Stimulated activated CD4-positive, alpha-beta T cell treated with anti-CD3 and anti-CD28 coated beads, Interleukin-12 subunit alpha, Interleukin-12 subunit beta, amount 100 ng/mL, for 24 hours (primary cell): Measurements from ENCODE around the gene PLPP6.

ENCODE experiments used
- DNase-seq, 2 experiments: peaks; one replicate each; pipeline ENCODE4 v3.0.0-alpha.2; 2020; ENCODE audit warnings: low read depth in 2 of 2

Gene PLPP6

DNA sequence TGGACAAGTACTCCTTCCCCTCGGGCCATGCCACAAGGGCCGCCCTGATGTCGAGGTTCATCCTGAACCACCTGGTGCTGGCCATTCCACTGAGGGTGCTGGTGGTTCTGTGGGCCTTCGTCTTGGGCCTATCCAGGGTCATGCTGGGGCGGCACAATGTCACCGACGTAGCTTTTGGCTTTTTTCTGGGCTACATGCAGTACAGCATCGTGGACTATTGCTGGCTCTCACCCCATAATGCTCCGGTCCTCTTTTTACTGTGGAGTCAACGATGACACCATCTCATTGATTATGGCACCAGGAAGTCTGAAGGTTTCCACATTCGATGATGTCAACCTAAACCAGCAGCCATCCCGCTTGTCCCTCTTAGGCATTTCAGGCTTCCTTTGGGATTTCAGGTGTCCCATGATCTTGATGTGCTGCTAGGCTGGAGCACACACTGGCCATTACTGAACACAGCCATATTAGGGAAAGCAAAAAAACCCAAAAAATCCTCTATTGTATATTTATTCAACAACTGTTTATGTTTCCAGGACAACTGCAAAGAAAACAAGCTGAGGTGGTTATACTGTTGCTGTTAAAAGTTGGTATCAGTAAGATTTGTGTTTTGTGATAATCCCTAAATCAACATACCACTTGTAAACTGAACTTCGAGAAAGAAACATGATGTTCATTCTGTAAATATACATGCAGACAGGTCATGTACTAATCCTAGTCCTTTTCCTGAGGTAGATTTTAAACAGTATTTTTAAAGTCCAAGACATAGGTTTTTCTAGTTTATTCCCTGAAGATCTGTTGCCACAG is 1.1 kb downstream of the PLPP6 start:
- DNase-seq, result no peak

DNA sequence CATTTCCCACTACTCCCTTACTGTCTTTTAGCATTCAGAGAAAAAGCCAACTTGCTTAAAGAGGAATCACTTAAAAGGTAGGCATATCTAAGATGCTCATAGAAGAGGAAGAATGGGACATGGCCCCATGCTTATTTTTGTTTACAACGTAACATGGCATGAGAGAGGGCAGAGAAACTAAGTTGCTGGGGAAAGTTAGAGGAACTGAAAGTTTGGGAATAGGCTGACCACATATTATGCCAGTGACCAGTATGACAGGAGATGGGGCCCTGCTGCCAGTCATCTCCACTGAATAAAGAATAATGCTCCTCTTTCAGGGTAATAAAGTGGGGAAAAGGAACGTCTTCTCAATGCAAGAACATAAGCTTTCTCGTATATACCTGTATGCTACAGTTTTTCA is 1.9 kb downstream of the PLPP6 start:
- no peak for DNase-seq

DNA sequence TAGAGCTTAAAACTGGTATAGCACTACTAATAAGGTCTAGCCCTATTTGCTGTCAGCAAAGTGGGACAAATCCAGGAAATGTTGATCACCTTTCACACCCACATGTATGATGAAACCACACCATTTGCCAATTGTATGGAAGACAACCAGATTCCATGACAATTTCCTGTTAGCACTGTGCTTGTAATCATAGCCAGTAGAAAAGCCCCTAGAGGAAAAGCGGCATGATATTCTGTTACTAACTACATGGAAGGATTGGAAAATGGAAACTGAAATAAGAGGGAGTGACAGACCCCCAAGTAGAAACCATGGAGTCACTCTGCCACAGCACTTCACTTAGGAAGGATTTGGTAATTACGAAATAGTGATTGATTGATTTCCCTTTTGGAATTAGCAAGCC is 3.3 kb downstream of the PLPP6 start:
- DNase-seq, result no peak

DNA sequence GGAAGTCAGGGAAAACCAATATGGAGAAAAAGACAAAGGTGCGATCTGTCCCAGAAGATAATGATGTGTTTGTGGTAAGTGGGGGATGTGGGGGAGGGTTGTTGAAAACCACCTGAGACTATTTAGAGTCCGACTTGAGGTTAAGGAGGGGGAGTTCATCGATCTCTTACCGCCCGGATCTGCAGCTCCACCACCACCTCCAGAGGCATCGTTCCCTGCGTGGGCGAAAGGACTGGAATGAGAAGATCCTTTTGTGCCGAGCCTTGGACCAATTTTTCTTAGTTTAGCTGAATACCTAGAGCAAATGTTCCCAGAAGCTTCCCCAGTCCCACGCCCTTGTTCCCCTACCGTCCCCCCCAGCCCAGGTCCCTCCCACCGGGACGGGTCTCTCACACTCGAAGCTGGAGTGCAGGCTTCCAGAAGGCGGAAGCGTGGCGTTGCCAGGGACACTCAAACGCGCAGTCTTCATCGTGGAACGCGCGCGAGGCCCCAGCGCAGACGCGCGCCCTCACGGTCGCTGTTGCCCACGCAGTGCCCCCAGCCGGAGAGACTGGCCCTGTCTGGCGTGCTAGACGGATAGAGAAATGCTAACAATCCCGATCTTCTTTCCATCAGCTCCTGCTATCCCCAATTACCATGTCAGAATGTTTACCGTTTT is 4.1 kb downstream of the PLPP6 start, which contains the start of gene SPATA6L:
Gene SPATA6L, minus strand, starts transcription at position 439 of the 658 bp plus-strand sequence. Its CDS starts 230 bp downstream, at position 209.
- DNase-seq, result peak in 1 of 2 experiments; percentile 35

DNA sequence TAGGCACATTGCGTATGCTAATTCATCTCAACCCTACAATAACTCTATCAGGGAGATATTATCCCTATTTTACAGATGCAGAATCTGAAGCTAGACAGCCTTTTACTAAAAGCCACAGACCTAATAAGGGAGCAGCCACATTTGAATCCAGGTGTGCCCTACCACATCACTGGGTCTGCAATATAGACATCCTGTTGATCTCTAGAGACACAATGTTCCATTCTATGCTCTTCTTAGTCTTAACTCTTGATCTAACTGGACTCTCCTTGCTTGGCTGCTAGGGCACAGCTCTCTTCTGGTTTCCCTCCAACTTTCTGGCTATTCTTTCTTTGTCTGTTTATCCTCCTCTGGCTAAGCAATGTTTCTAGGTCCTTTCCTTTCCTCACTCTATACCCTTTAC is 5.6 kb downstream of the PLPP6 start:
- no peak for DNase-seq

DNA sequence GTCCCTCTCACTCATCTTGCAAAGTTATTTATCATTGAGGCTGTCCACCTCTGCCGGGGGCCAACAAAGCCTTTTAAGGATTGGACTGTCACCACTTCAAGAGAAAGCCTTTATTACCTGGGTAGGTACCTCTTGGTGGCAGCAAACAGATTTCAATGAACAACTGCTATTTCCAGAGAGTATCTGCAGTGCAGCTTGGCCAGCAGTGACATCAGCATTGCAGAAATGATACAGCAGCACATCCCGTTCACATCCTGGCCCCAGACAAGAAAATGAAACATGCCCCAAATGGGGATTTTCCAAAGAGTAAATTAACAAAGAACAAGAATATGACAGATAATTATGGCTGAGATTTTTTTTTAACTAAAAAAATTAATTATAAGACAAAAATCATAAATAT is 6.5 kb downstream of the PLPP6 start:
- DNase-seq, result no peak

DNA sequence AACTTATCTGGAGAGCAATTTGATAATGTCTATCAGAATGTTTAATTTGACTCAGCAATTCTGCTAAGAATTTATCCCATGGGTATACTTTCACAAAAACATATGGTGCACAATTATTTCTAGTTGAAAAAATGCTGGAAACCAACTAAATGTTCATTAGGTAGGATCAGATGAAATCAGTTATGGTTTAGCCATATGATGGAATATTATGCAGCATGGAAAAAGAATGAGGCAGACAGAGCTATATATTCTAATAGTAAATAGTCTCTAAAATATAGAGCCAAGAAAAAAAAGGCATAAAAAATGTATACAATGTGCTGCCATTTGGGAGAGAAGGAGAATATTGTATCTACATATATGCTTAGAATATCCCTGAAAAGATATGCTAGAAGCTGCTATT is 7.8 kb downstream of the PLPP6 start:
- DNase-seq, result no peak

DNA sequence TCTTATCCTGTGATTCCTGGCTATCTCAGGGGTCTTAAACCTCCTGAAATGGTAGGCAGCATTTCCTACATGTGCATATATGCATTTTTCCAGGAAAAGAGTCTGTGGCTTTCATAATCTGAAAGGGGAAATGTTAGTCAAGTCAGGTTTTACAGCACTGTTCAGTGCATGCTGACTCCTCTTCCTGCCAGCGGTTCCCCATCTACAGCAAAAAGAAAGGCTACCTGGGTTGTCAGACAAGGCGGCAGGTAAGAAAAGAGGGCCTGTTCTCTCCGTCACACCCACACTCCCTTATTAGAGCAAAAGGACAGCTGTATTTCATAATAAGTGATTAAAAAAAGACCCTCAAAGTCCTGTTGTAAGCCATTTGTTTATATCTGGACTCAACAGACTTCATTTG is 8.5 kb downstream of the PLPP6 start:
- DNase-seq, result no peak

DNA sequence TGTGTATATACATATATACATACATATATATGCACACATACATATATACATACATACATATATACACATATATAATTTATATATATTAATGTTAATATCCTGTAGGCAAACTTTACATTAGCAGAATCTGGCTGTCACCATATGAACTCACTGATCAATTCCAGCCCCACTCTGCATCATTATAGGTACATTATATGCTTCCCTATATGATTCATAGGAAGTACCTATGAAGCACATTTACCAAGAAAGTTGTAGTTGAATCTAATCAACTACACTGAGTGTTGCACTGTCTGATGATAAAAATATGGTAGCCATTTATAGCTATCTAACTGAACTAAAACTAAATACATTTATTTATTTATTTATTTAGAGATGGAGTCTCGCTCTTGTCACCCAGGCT is 9.6 kb downstream of the PLPP6 start:
- no peak for DNase-seq

DNA sequence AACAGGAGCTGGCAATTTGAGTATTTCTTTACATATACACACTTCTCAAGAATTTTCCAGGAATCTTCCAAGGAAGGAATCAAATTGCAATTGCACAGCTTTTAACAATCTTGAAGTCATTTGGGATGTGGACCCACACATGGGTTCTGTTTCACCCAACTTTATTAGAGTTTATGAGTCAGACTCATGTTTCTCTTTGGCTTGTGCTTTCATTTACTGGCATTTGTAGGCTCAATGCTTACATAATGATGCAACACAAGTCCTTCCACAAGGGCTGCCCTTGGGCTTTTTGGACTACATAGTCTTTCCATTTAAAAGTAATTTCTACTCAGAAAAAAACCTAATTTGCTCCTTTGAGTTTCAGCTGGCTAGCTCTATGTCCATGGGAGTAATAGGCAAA is 12.7 kb downstream of the PLPP6 start:
- DNase-seq, result no peak

DNA sequence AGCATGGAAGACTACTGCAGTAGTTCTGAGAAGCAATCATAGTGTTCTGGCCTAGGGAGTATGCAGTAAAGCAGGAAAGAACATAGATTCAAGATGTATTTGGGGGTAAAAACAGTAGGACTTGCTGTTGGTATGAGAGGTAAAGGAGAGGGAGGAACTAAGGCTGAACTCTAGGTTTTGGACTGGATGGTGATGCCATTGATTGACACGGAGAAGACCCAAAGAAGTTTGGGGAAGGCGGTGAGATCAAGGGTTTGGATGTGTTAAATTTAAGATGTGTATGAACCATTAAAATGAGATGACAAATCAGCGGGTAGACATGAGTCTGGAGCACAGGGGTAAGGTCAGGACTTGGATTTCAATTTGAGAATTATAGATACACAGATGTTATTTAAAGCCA is 15.3 kb downstream of the PLPP6 start:
- no peak for DNase-seq

DNA sequence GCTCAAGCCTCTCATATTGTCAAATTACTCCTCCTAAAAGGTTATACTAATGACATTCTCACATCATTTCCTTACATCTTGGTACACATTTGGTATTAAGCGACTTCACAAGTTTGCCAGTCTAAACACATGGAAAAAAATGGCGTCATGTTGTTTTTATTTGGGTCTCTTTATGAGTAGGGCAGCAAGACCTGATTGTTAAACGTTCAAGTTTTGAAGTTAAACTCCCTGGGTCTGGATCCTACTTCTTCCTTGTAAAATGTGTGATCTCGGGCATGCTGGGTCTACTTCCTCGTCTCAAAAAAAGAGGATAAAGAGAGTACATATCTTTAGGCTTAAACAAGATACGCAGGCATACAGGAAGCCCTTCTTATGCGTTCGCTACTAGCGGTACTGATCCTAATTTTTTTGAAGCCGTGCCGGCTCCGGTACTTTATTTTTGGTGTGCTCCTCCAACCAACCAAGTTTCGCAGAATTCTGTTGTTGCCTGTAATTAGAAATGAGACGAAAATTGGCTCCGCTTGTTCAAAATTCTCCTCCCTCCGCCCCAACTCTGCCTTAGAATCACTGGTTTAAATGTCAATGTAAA is 16.7 kb downstream of the PLPP6 start:
- DNase-seq, result no peak

DNA sequence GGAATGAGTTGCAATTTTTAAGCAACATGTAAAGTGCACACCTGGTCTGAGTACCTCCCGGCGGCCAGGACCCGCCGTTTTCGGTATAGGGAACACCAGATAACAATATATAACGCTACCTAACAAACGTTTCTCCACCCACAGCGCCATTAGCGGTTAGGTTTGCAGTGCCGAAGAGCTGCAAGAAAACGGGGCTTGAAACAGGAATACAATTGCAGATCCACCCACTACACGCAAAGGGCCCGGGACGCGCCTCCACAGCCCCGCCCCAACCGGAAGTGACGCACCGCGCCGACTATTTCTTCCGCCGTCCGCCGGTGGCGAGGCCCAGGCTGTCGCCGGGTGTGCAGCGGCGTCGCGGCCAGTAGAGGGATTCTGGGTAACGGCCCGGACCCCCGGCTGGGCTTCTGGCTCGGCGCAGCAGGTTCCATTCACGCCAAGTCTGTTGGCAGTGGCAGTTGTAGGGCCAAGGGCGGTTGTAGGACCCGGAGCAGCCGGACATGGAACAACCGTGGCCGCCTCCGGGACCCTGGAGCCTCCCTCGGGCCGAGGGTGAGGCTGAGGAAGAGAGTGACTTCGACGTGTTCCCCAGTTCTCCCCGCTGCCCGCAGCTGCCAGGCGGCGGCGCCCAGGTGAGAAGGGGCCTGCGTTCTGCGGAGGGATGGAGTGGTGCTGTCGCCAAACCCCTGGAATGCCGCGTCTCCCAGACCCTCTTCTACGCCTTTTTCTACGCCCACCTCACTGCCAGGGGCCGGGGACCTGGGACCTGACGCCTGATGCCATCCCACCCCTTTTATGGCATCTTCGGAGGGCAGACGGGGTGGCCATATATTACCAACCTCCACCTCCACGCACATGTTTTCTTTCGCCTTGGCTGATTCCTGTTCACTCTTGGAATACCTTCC is 17.4 kb downstream of the PLPP6 start, which contains the start of gene CDC37L1:
Gene CDC37L1, plus strand, starts transcription at position 302 of the 905 bp plus-strand sequence. Its CDS starts 199 bp downstream, at position 501.
- peak; percentile 99 for DNase-seq

DNA sequence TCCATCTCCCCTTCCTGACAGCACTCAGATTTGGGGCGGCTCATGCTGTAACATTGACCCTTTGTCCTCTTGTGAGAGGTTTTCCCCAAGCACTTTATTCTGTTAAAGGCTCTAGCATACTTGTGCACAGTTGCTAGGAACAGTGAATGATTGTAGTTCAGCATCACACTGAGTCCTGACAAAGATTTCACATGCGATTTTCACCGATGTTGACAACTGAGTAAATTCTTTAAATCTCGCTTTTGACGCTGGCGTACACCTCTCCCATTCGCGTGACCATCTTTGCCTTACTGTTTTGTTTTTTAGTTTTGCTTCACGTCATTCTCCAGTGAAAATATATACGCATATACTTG is 18.1 kb downstream of the PLPP6 start:
- DNase-seq, result no peak

DNA sequence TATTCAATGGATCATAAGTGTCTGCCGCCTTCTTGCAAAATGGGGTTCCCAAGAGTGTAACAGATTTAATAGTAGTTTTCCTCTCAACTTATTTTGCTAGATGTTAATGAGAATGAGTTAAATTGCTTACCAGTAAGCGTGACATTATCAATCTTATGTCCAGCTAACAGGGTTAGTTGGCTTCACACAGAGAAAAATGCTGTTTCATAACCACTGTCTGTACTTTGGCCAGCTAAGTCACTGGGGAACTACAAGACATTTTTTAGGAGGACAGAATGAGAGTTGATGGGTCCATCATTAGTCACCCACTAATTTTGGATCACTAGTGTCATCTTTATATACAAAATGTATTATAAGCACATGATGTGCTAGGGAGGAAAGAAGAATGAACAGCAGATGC is 18.7 kb downstream of the PLPP6 start:
- no peak for DNase-seq

DNA sequence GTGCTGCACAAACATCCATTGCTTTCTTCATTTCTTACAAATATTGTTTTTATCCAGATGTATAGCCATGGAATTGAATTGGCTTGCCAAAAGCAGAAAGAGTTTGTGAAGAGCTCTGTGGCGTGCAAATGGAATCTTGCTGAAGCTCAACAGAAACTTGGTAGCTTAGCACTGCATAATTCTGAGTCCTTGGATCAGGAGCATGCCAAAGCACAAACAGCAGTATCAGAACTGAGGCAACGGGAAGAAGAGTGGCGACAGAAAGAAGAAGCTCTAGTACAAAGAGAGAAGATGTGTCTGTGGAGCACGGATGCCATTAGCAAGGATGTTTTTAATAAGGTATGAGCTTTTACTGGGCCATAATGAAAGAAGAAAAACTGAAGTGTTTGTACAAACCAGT is 22.7 kb downstream of the PLPP6 start:
- no peak for DNase-seq

DNA sequence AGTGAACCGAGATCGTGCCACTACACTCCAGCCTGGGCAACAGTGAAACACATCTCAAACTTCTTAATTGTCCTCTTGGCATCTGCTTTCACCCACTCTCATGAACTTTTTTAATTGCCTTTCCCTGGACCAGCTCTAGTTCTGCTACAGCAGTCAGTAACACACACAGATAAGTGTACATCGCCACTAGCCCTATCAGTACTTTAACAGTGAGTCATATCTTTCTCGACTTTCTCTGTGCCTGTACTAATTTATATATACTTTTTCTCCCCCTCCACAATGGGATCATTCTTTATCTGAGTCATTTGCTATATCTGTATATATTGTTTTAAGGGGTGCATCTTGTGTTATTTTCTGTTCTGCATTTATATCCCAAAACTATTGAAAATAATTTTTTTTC is 24.0 kb downstream of the PLPP6 start:
- no peak for DNase-seq

DNA sequence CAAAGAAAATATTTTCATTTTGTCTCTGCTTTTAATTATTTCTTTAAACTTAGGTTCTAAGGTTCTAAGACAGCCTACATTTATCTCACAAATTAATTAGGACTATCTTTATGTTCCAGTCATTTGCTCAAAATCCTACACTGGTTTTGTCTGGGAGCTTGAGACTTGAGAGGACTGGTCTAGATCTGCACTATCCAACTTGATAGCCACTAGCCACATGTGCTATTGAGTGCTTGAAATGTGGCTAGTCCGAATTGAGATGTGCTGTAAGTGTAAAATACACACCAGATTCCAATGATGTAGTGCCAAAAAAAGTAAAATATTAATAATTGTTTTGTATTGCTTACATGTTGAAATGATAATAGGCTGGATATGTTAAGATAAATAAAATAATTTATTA is 24.5 kb downstream of the PLPP6 start:
- no peak for DNase-seq

DNA sequence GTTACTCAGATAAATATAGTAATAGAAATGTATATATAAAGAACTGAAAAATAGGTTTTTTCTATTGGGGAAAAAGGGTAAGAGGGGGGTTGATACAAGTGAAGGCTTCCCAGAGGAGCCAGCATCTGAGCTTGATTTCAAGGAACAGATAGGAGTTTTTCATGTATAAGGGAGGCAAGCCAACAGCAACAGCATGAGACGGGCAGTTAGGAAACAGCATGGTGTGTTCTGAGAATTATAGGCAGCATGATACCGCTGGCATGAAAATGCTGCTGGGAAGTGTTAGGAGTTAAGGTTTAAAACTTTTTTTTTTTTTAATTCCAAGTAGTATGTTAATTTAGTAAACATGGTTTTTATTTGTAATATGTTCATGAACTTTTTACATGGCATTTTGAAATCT is 26.9 kb downstream of the PLPP6 start:
- DNase-seq, result no peak

DNA sequence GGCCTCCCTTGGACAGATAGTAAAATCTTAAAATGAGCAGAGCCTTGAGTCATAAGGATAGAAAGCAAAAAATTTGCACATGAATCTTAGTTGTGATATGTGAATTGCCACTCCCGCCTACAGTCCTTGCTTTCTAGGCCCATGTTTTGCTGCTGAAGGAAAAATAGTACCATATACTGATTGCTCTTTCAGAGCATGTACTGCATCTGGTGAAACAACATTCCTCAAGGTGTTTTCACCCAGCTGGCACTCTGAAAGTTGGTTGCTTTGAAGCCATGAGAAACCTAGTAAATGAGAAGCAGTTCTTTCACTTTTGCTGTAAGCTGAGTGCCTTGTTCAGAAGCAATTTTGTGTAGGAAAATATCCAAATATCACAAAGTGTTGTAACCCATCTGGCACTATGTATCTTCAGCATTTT is 27.6 kb downstream of the PLPP6 start:
- peak in 1 of 2 experiments; percentile 14 for DNase-seq

DNA sequence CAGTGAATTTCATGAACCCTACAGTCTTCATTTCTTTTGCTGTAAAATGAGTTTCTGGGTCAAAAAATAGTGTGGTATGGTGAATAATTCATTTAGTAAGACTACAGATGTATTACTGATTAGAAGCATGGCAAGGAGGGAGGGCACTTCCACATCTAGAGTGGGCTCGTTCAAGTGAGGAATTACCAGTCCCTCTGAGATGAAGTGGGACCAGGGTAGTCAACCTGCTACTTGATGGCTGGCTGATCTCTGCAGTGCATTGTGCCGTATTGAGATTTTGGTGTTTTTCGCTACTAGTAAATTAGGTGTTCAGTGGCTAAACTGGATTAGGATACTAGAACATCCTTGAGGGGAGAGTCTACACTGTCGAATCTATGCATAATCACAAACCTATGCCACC is 28.1 kb downstream of the PLPP6 start:
- no peak for DNase-seq

DNA sequence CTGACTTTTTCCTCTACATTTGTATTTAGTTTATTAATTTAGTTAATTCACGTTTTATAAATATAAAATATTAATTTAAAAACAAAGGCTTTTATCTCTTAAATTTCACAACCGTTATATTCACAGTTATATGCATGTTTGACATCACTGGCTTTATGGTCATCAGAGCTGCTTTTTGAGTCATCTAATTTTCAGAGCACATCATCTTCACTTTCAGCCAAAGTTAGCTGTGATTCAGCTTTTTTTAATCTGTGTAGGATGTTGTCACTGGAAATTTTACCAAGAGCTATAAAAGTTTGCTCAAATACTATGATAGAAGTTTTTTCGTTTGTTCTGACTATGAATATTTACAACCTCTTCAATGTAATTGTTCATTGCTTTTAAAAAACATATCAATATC is 29.7 kb downstream of the PLPP6 start:
- no peak for DNase-seq
